Liver (tissue), 9 donors: ENCODE measurements around the gene TNK1. TPM values are rescaled to one million over a fixed set of nuclear protein-coding genes. Genes with fewer than 3 reads are reported as not detected.

ENCODE experiments used
- DNase-seq: peaks from one replicate; pipeline ENCODE4 v3.0.0-alpha.2; 2017; ENCODE audit warnings: low spot score
- H3K27ac ChIP-seq, 2 donors: one replicate each; pipeline ENCODE4 v1.7.0; 2013; ENCODE audit warnings: inconsistent platforms in 2 of 2, low read length in 2 of 2, control low read depth in 1 of 2, low read depth in 1 of 2, mild to moderate bottlenecking in 1 of 2
- H3K27me3 ChIP-seq, 4 donors: one replicate each; pipeline versions ENCODE4 v1.6.1 to v1.7.0; 2013; ENCODE audit warnings: low read length in 3 of 4, inconsistent platforms in 1 of 4, mild to moderate bottlenecking in 1 of 4, moderate library complexity in 1 of 4; ENCODE audit not compliant: control insufficient read depth in 4 of 4, insufficient read depth in 4 of 4
- H3K36me3 ChIP-seq, 4 donors: one replicate each; pipeline versions ENCODE4 v1.6.1 to v1.7.0; 2013; ENCODE audit warnings: low read length in 3 of 4, mild to moderate bottlenecking in 3 of 4, low read depth in 1 of 4, moderate library complexity in 1 of 4; ENCODE audit not compliant: control insufficient read depth in 4 of 4, insufficient read depth in 3 of 4
- H3K4me1 ChIP-seq, 4 donors: one replicate each; pipeline versions ENCODE4 v1.6.1 to v1.7.0; 2013; ENCODE audit warnings: low read length in 3 of 4, mild to moderate bottlenecking in 3 of 4, moderate library complexity in 1 of 4; ENCODE audit not compliant: control insufficient read depth in 4 of 4, insufficient read depth in 4 of 4
- H3K4me3 ChIP-seq, 3 donors: one replicate each; pipeline versions ENCODE4 v1.6.1 to v1.7.0; 2013; ENCODE audit warnings: low read length in 3 of 3, control low read depth in 1 of 3, low read depth in 1 of 3, mild to moderate bottlenecking in 1 of 3
- H3K9ac ChIP-seq, 2 donors: one replicate each; pipeline ENCODE4 v1.7.0; 2013; ENCODE audit warnings: low read length in 2 of 2, mild to moderate bottlenecking in 2 of 2, moderate library complexity in 2 of 2, control low read depth in 1 of 2, low read depth in 1 of 2
- H3K9me3 ChIP-seq, 4 donors: one replicate each; pipeline versions ENCODE4 v1.6.1 to v1.7.0; 2013; ENCODE audit warnings: low read length in 3 of 4; ENCODE audit not compliant: control insufficient read depth in 4 of 4
- EGR1 ChIP-seq, 2 donors: IDR thresholded peaks; 2 replicates each; pipeline ENCODE4 v1.6.1; 2016 to 2018; ENCODE audit warnings: antibody characterized with exemption in 2 of 2, low read depth in 2 of 2
- FOXA2 ChIP-seq: IDR thresholded peaks from 2 replicates; pipeline ENCODE4 v1.6.1; 2016; ENCODE audit warnings: antibody characterized with exemption
- GABPA ChIP-seq, 2 donors: IDR thresholded peaks in 1 of 2; conservative IDR thresholded peaks in 1 of 2; 2 replicates each; pipeline ENCODE4 v1.6.1; 2016; ENCODE audit warnings: antibody characterized with exemption in 2 of 2, mild to moderate bottlenecking in 1 of 2, moderate library complexity in 1 of 2
- HNF4A ChIP-seq, 2 donors: conservative IDR thresholded peaks; 2 replicates each; pipeline ENCODE4 v1.6.1; 2016; ENCODE audit warnings: antibody characterized with exemption in 2 of 2, mild to moderate bottlenecking in 2 of 2
- HNF4G ChIP-seq: IDR thresholded peaks from 2 replicates; pipeline ENCODE4 v1.6.1; 2016; ENCODE audit warnings: antibody characterized with exemption
- NR2F2 ChIP-seq: IDR thresholded peaks from 2 replicates; pipeline ENCODE4 v1.6.1; 2016; ENCODE audit warnings: antibody characterized with exemption
- RAD21 ChIP-seq, 2 donors: IDR thresholded peaks; 2 replicates each; pipeline ENCODE4 v1.6.1; 2016; ENCODE audit warnings: antibody characterized with exemption in 2 of 2, mild to moderate bottlenecking in 2 of 2
- RXRA ChIP-seq, 2 donors: IDR thresholded peaks; 2 replicates each; pipeline ENCODE4 v1.6.1; 2017 to 2018; ENCODE audit warnings: antibody characterized with exemption in 2 of 2, mild to moderate bottlenecking in 1 of 2
- SP1 ChIP-seq: IDR thresholded peaks from 2 replicates; pipeline ENCODE4 v1.6.1; 2018; ENCODE audit warnings: antibody characterized with exemption, mild to moderate bottlenecking
- TAF1 ChIP-seq: conservative IDR thresholded peaks from 2 replicates; pipeline ENCODE4 v1.6.1; 2016; ENCODE audit warnings: antibody characterized with exemption, mild to moderate bottlenecking
- YY1 ChIP-seq: IDR thresholded peaks from 2 replicates; pipeline ENCODE4 v1.6.1; 2016; ENCODE audit warnings: antibody characterized with exemption, mild to moderate bottlenecking
- WGBS: extraction: QIAGEN DNeasy Blood & Tissue Kit; methylation state at CpG from one replicate; pipeline ENCODE4 v1.1.7; 2013; 5-methylcytosine and 5-hydroxymethylcytosine counted together
- polyA plus RNA-seq, 2 donors: library from polyadenylated mRNA; stranded (reverse) in 1 of 2; unstranded in 1 of 2; fragments of 200-250 nt in 1 of 2; fragments of >200 nt in 1 of 2; fragmentation: Nextera tagmentation in 1 of 2; extraction: Ambion mirVana in 1 of 2; gene quantifications; one replicate each; pipeline versions ENCODE4 v1.2.1 to v1.2.3, GENCODE V29; 2013 to 2015
- total RNA-seq, 2 donors: library from RNA; depleted of rRNA; stranded (reverse); fragments of >200 nt; gene quantifications; one replicate each; pipeline ENCODE4 v1.2.3, GENCODE V29; 2014
- TF ChIP-seq, protein P1 (sequence below): fragments of 150-350 bp; IDR thresholded peaks from 2 replicates; pipeline ENCODE4 v1.5.1; 2017; ENCODE audit warnings: improper control_type of control experiment, low read depth, low read length; ENCODE audit not compliant: missing input control
- TF ChIP-seq, protein P2 (sequence below): IDR thresholded peaks from 2 replicates; pipeline ENCODE4 v1.6.1; 2016; ENCODE audit warnings: antibody characterized with exemption
- TF ChIP-seq, protein P3 (sequence below): IDR thresholded peaks from 2 replicates; pipeline ENCODE4 v1.6.1; 2016; ENCODE audit warnings: antibody characterized with exemption
- TF ChIP-seq, protein P4 (sequence below): IDR thresholded peaks from 2 replicates; pipeline ENCODE4 v1.6.1; 2016; ENCODE audit warnings: antibody characterized with exemption
- TF ChIP-seq, protein P5 (sequence below): IDR thresholded peaks from 2 replicates; pipeline ENCODE4 v1.6.1; 2016; ENCODE audit warnings: antibody characterized with exemption, mild to moderate bottlenecking
- donor health status: healthy.
- donor health status: healthy.
- donor health status: healthy.
- donor health status: healthy.
- donor health status: healthy.

Gene TNK1
- total and polyA plus RNA-seq, 4 donors, result 0.05 to 3.5 (median 2.5) TPM

DNA sequence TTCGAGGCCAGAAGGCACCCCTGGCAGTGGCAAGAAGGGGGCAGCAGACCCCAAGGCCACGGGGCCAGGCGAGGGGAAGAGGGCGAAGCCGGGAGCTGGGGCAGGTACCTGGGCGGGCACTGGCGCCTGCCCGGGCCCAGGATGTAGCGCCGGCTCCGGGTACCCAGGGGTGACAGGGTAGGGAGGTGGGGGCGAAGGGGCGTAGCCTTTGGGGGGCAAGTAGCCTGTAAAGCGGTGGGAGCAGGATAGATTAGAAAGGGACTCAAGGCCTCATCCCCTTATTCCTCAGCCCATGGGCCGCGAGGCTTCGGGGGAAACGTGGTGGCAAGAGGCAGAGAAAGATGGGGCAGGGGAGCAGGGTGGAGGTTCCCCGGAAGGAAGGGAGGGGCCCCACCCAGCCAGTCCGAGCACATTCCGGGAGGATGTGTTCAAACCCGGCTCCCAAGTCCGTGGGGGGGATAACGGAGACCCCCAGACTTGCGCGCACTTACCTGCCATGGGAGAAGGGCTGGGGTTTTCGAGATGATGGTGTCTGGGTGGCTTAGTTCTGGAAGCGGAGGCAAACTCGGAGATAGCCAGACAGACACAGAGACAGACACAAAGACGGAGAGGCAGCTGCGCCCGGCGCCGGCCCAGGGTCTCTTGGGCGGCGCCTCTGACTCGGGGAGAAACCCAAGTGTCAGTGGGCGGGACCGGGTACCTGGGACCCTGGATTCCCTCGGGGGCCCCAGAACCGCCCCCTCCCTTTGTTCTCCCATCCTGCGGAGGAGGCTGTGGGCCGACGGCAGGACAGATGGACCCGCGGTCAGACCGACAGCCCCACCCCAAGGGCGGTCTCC is 12.9 kb downstream of the TNK1 start:
- DNase-seq, result no peak
- WGBS, result 17% methylated on average over 48 of the region's 48 CpGs
- peak overlapping the region in 1 of 2 donors; percentile 79 for H3K9ac ChIP-seq
- peaks cover 0 to 15% (median 8%) of the 10 kb centered on the region in 4 donors for H3K4me1 ChIP-seq
- H3K9me3 ChIP-seq, result no peaks in the 10 kb centered on the region
- H3K4me3 ChIP-seq, result peak overlapping the region; percentile 69 to 85 (median 73)
- no peaks in the 10 kb centered on the region for H3K27me3 ChIP-seq
- H3K36me3 ChIP-seq, result peaks cover 0 to 8% (median 2%) of the 10 kb centered on the region in 4 donors
- TF ChIP-seq NR2F2 (no peak), HNF4A (conservative IDR thresholded peaks at IDR 0.05) (no peak), TAF1 (no peak), GABPA (IDR thresholded peaks at IDR 0.05 in 1 of 2, conservative IDR thresholded peaks at IDR 0.05 in 1 of 2) (no peak), RXRA (IDR thresholded peaks at IDR 0.05) (no peak), RAD21 (IDR thresholded peaks at IDR 0.05) (no peak), HNF4G (no peak), FOXA2 (no peak), YY1 (no peak), SP1 (no peak), EGR1 (IDR thresholded peaks at IDR 0.05; ENCODE audit: low read depth in 2 of 2) (no peak)
- TF ChIP-seq, protein P1, sequence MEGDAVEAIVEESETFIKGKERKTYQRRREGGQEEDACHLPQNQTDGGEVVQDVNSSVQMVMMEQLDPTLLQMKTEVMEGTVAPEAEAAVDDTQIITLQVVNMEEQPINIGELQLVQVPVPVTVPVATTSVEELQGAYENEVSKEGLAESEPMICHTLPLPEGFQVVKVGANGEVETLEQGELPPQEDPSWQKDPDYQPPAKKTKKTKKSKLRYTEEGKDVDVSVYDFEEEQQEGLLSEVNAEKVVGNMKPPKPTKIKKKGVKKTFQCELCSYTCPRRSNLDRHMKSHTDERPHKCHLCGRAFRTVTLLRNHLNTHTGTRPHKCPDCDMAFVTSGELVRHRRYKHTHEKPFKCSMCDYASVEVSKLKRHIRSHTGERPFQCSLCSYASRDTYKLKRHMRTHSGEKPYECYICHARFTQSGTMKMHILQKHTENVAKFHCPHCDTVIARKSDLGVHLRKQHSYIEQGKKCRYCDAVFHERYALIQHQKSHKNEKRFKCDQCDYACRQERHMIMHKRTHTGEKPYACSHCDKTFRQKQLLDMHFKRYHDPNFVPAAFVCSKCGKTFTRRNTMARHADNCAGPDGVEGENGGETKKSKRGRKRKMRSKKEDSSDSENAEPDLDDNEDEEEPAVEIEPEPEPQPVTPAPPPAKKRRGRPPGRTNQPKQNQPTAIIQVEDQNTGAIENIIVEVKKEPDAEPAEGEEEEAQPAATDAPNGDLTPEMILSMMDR, result no peak
- TF ChIP-seq, protein P2, sequence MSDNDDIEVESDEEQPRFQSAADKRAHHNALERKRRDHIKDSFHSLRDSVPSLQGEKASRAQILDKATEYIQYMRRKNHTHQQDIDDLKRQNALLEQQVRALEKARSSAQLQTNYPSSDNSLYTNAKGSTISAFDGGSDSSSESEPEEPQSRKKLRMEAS, result no peak
- TF ChIP-seq, protein P3, sequence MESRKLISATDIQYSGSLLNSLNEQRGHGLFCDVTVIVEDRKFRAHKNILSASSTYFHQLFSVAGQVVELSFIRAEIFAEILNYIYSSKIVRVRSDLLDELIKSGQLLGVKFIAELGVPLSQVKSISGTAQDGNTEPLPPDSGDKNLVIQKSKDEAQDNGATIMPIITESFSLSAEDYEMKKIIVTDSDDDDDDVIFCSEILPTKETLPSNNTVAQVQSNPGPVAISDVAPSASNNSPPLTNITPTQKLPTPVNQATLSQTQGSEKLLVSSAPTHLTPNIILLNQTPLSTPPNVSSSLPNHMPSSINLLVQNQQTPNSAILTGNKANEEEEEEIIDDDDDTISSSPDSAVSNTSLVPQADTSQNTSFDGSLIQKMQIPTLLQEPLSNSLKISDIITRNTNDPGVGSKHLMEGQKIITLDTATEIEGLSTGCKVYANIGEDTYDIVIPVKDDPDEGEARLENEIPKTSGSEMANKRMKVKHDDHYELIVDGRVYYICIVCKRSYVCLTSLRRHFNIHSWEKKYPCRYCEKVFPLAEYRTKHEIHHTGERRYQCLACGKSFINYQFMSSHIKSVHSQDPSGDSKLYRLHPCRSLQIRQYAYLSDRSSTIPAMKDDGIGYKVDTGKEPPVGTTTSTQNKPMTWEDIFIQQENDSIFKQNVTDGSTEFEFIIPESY, result no peak
- TF ChIP-seq, protein P4, sequence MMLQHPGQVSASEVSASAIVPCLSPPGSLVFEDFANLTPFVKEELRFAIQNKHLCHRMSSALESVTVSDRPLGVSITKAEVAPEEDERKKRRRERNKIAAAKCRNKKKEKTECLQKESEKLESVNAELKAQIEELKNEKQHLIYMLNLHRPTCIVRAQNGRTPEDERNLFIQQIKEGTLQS, result no peak
- TF ChIP-seq, protein P5, sequence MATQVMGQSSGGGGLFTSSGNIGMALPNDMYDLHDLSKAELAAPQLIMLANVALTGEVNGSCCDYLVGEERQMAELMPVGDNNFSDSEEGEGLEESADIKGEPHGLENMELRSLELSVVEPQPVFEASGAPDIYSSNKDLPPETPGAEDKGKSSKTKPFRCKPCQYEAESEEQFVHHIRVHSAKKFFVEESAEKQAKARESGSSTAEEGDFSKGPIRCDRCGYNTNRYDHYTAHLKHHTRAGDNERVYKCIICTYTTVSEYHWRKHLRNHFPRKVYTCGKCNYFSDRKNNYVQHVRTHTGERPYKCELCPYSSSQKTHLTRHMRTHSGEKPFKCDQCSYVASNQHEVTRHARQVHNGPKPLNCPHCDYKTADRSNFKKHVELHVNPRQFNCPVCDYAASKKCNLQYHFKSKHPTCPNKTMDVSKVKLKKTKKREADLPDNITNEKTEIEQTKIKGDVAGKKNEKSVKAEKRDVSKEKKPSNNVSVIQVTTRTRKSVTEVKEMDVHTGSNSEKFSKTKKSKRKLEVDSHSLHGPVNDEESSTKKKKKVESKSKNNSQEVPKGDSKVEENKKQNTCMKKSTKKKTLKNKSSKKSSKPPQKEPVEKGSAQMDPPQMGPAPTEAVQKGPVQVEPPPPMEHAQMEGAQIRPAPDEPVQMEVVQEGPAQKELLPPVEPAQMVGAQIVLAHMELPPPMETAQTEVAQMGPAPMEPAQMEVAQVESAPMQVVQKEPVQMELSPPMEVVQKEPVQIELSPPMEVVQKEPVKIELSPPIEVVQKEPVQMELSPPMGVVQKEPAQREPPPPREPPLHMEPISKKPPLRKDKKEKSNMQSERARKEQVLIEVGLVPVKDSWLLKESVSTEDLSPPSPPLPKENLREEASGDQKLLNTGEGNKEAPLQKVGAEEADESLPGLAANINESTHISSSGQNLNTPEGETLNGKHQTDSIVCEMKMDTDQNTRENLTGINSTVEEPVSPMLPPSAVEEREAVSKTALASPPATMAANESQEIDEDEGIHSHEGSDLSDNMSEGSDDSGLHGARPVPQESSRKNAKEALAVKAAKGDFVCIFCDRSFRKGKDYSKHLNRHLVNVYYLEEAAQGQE, result no peak
- peak overlapping the region; percentile 74 to 94 for H3K27ac ChIP-seq
